Measurements from ENCODE around the gene MEIOSIN.
"Not testable (repeated sequence)": the region's sequence is repeated elsewhere in the genome, so short reads cannot be mapped to it uniquely, and the experiment has no call there.

MEIOSIN gene

DNA sequence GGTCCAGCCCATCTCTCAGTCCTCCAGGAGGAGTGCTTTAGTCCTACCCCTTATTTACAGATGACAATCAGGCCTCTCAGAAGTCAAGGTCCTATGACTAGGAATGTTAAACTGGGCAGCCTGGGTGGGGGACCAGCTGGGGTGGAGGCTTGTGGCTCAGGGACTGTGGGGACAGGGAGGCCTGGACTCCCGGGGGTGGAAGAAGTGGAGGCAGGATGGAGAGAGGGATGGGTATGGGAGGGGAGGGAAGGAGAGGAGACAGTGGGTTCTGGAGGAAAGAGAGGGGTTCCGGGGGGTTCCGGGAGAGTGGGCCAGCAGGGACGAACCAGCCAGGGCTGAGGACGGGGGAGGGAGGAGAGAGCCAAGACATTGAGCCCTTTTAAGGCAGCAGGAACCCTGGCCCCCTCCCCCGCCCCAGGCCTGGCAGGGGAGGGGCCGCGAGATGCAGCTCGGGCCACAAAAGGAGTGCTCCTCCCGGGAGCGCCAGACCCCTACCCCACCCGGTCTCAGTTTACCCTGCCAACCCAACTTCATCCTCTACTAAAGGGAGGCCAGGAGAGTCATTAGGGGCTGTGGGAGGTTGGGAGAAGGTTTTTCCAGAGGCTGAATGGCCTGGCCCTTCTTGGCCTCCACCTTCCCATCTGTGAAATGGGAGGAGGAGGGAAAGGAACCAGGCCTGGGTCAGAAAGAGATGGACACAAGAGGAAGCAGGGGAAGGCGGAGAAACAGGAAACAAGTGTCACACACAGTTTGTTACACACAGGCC, 47.4 kb downstream of the MEIOSIN start:
- DNase-seq, result no peak

DNA sequence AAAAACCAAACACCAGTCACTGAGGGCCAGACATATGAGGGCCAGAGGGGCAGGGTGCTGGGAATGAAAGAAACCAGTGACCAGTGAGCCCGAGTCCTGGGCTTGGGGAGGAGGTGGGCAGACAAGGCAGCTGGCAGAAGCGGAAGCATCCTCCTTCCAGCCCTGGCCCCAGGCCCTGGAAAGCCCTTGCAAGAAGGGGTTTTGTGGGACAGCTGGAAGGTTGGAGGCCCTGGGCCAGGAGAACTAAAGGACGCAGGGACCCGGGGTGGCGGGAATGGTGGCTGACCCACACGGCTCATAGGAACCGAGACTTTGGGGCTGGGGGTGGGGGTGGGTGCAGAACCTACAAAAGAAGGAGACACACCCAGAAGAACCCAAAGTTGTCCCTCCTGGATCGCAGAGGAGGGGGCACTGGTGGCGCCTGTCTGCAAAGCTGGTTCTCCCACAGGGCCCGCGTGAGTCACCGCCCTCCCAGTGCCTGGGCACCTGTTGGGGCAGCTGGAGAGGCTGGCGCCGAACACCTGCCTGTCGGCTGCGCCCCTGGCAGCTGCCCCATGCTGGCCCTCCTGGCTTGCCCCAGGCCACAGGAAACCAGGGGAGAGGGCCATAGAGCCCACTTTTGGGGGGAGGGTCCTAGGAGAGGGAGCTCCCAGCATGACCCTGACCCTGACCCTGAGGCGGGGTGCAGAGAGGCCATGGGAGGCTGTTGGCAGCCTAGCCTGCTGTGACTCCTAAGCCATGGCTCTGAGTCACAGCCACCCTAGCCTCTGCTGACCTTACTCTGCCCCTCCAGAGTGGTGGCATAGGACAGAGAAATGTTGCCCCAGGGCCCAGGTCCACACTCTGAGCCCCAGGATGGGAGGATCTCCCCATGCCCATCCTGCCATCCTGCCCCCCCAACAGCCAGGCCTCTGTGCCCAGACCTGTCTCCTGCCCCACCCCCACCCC, 48.2 kb downstream of the MEIOSIN start:
- DNase-seq, result peak; percentile 85

DNA sequence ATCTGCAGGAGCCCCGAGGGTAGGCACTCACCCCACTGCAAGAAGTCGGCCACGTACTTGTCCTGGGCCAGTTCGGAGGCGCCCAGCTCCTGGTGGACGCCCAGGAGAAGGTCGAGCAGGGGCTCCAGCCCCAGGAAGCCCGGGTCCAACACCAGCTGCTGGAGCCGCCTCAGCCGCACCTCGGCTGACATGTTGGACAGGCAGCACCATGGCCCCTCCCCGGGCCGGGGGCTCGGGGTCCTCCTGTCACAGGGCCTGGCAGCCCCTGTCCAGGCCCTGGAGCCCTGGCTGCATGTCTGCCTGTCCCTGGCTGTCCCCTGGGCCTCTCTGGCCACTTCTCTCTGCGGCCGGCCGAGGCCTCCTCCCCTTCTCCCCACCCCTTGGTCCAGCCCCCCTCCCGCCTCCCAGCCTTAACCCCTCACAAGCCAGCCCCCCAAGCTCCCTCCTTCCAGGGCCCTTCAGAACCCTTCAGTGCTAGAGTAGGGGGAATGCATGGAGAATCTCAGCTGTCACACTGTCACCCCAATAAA, 49.0 kb downstream of the MEIOSIN start, which contains the start of gene DMPK:
Gene DMPK (minus strand): TSS at position 329 of the 530 bp plus-strand sequence. CDS start 138 bp downstream, at position 191.
- DNase-seq, result peak; percentile 47

DNA sequence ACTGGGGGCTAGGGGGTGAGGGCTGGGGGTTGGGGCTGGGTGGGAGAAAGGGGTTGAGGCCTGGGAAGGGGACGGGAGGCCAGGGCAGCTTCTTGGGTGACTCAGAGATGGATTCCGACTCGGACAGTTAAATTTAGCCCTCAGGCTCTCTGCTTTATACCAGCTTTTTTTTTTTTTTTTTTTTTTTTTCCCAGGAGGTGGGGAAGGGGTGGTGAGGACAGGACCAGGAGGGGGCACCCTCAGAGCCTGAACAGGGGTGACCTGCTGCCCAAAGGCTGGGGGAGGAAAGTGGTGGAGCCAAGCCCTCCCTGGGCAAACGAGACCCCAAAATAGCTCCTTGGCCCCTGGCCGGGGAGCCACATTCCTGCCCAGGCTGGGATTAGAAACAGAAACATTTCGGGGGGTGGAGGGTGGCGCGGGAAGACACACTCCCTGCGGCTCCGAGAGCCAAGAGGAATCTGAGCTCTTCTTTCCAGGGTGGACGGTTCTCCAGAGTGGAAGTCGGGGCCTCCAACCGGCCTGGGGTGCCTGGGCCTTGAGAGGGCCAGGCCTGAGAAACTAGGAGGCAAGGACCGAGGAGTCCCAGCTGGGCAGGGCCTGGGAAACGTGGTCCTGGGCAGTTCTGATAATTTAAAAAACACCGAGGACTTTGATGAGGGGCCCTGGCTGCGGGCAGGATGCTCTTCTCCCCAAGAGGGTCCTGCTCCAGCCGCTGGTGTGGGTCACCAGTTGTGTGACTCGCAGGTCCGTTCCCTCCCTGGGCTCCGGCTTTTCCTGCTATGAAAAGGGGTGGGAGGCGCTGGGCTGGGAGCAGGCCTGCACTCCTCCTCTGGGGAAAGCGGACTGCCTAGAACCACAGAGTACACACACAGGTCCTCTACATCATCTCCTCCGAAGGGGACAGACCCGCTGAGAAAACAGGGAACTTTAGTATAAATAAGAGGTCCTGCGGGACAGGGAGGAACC, 49.9 kb downstream of the MEIOSIN start:
- DNase-seq, result no peak

DNA sequence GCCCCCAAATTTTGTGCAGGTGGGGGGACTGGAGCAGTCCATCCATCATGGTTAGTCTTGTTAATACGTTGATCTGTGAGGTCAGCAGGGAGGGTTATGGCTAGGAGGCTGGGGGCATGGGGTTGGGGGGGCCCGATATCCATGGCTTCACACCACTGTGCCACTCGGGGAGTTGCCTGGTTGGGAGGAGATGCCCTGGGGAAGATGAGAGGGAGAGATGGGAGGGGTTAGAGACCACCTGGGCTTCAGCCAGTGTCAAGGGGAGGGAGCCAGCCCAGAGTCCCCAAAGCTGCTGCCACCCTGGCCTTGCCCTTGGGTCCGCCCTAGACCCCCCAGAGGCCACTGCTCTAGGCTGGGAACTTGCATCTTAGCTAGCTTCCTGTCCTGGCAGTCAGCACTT, 50.9 kb downstream of the MEIOSIN start:
- no peak for DNase-seq

DNA sequence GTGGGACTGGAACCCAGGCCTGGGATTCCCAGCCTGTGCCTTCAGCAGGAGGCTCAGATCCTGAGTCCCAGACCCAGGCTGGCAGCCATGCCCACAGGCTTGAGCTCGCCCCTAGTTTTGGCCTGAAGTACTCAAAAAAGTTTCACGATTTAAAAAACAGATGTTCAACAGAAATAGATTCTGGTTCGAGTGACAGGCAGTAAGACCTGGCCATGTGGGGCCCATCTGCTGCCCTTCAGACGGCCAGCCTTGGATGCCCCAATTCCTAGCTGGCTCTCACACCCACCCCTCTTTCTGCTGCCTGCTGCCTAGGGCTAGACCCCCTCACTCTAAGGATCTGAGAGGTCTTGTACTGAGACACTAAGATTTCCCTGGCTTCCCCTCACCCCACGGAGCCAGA, 51.9 kb downstream of the MEIOSIN start:
- no peak for DNase-seq

DNA sequence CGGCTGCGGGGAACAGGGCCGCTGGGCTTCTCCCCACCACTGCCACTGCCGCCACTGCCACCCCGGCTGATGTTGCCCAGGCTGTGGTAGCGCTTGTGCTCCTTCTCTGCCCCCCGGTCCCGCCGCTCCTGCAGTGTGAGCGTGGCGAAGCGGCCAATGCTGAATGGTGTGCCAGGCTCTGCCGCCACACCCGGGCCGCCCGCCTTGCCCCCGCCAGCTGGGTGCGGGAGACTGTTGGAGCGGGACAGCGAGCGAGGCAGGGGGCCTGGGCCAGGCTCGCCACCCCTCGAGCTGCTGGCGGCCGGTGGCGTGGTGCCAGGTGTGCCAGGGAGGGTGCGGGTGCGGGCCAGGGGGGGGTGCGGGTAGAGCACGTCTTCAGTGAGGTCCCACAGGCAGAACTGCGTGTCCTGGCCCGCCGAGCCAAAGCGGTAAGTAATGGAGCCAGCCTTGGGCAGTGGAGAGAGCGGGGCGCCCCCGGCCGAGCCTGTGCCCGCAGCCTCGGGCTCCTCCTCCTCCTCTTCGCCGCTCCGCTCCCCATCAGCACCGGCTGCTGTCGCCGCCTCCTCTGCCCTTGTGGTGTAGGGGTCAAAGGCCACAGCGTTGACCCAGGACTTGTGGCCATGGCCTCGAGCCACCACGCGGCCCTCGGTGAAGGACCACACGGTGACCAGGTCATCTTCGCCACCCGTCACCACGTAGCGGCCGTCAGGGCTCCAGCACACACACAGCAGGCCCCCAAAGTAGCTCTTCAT, 52.7 kb downstream of the MEIOSIN start:
- no peak for DNase-seq

DNA sequence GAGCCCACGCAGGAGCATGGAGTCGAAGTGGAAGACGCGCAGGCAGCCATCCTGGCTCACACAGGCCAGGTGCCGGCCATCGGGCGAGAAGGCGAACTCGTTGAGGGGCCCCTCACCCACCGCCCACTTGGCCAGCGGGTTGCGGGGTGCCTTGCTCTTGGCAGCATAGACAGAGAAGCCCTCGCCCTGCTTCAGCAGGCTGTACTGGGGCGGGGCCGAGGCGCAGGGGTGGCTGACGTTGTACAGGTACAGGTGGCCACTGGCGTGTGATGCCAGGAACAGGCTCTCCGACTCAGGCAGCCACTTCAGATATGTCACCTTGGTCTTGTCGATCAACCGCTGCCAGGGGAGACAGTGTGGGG, 53.3 kb downstream of the MEIOSIN start:
- DNase-seq, result no peak

DNA sequence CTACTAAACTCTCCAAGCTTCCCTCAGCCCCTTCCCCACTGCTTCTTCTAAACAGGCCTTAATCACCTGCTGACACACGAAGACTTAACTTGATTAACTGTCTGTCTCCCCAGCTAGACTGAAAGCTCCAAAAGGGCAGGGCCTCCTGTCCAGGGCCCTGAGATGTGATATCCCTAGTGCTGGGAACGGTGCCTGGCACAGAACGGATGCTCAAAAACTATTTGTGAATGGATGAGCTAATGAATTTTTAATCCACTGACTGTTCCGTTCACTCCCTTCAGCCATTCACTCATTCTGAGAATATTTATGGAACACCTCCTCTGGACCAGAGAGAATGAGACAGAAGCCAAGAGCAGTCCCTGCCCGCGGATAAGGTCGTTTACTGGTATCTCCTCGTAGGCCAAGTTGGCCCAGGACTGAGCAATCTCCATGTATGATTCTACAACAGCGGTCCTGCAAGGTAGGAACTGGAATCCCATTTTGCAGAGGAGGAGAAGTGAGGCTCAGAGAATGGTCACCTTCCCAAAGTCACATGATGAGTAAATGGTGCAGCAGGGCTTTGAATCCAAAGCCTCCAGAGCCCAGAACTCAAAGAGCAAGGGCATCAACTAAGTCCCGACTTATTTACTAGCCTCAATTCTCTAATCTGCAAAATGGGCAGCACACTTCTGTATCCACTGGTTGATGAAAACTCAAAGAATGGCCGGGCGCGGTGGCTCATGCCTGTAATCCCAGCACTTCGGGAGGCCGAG, 56.0 kb downstream of the MEIOSIN start:
- no peak for DNase-seq

DNA sequence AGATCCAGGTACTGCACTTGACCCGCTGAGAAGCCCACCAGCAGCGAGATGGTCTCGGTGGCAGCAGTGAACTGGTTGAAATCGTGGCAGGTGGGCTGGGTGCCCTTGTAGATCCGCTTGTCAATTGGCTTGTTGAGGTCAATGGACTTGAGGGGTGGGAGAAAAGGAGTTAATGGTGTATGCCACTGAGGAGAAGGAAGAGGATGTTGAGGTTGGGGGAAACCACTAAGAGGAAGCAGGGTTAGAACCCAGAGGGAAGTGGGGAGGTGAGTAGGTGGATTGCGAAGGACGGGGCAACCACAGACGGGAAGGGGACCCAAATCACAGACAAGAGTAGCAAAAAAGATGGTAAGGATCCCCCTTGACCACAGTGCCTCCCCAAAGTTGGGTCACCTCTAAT, 57.7 kb downstream of the MEIOSIN start:
- no peak for DNase-seq

DNA sequence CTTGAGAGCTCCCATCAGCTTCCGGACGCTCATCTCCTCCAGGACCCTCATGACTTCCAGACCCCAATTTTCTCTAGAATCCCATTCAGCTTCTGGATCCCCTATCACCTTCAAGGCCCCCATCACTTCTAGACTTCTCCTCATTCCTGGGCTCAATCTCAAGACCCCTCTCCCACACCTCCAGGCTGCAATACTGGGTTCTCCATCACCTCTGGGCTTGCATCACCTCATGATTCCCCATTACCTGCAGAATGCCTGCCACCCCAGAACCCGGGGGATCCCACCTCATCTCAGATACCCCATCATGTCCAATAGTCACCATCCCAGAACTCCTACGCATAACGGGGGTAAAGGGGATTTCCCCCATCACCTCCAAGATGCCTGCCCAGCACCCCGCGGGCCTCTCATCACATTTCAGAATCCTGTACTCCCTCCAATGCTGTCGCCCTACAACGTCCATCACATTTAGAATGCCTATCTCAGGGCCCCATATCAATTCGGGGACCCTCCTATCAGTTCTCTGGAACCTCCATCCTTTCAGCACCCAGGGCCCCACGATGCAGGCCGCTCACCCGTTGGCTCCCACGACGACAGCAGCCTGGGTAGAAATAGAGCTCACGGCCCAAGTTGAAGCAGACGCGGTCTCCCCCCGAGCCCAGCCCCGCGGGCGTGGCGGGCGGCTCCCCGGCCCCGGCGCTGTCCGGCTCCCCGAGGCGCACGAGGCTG, 58.7 kb downstream of the MEIOSIN start:
- peak; percentile 46 for DNase-seq

DNA sequence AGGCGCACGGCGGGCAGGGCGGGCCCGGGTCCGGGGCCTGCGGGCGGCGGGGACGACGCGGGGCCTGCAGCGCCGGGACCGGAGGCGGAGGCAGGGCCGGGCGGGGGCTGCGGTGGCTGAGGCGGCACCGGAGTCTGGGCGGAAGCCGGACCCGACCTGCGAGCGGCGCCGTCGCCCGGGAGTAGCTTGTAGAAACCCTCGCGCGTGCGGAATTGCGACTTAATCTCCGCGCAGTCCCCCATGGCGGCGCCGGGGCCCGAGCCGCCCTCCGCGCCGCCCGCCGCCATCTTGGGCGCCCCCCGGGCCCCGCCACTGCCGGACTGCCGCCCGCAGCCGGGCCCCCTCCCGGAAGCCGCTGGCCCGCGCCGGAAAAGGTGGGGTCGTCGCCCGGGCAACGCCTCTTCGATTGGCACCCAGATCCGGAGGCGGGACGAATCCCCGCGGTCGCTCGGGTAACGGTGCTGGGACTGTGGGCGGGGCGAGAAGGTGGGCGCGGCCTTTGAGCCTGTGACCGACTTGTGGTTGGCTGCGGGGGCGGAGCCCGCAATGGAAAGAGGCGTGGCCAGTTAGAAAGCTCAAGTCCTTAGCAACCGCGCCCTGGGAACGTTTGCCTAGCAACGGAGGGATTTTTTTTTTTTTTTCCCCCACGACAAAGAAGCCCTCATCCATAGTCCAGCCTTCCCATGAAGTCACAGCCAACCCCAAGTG, 59.4 kb downstream of the MEIOSIN start, which contains the start of gene DMWD:
Gene DMWD (minus strand): TSS at position 376 of the 708 bp plus-strand sequence. CDS start 89 bp downstream, at position 287.
- DNase-seq, result peak; percentile 100

DNA sequence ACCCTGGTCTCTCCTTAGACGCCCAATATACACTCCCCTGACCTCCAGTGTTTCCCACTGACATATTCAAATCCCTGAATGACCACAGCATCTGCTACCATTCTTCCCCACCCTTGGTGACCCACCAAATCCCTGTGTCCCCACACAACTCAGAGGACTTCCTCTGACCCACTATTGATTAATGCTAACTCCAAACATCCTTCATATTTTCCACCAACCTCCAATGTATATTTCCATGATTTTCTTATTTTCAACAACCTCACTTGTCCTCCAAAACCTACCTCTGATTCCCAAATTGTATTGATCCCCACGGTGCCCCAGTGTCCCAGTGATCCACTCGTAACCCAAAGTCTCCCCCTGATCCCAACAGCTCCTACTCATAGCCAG, 59.9 kb downstream of the MEIOSIN start:
- no peak for DNase-seq

DNA sequence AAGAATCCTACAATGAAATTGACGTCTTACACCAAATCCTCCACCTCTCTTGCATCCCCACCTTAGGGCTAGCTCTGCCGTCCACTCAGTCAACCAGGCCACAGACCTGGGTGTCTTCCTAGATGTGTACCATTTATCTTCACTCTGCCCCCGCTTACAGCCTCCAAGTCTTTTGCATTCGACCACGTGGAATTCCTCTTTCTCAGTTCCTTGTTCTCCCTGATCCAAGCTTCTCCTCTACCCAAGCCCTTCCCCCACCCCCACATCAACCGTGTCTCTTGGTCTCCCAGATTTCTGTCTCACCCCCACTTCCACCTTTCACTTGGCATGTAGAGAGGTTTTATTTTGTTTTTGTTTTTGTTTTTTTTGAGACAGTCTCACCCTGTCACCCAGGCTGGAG, 60.6 kb downstream of the MEIOSIN start:
- no peak for DNase-seq

DNA sequence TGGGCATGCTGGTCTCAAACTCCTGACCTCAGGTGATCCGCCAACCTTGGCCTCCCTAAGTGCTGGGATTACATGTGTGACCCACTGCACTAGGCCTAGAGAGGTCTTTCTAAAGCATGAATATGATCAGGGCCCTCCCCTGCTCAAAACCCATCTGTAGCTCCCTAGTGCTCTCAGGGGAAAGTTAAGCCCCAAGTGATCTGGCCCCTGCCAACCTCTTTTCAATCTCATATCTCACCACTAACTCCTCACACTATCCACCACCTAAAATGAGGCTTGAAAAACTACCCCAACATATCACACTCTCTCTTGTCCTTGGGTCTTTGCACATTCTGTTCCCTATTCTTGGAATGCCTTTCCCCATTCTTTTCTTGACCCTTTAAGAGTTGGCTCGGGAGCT, 61.4 kb downstream of the MEIOSIN start:
- DNase-seq, result no peak

DNA sequence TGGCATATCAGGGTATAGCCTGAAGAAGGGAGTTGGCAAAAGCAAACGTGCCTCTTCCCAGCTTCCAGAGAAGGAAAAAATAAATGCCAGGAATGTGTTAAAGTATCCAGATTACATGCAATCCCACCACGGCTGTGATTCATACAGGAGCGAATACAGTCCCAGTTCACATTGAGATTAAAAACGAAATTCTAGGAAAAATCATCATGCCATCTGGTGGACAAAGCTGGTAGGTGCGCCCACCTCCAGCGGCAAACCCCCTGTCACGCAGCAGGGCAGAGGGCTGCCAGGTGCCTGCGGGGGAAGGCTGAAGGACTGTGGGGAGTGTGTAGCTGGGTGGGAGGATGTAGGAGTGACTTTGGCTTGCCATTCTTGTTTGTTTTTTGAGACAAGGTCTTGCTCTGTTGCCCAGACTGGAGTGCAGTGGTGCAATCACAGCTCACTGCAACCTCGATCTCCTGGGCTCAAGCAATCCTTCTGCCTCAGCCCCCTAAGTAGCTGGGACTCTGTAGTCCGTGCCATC, 65.8 kb downstream of the MEIOSIN start:
- peak; percentile 71 for DNase-seq

DNA sequence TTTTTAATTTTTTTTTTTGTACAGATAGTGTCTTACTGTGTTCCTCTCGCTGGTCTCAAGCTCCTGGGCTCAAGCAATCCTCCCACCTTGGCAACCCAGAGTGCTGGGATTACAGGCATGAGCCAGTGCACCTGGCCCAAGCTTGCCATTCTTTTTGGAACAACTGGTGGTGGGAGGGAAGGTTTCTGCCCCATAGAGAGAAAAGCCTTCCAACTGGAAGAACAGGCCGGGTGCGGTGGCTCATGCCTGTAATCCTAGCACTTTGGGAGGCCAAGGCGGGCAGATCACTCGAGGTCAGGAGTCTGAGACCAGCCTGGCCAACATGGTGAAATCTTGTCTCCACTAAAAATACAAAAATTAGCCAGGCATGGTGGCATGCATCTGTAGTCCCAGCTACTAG, 66.3 kb downstream of the MEIOSIN start:
- not testable (repeated sequence) for DNase-seq

DNA sequence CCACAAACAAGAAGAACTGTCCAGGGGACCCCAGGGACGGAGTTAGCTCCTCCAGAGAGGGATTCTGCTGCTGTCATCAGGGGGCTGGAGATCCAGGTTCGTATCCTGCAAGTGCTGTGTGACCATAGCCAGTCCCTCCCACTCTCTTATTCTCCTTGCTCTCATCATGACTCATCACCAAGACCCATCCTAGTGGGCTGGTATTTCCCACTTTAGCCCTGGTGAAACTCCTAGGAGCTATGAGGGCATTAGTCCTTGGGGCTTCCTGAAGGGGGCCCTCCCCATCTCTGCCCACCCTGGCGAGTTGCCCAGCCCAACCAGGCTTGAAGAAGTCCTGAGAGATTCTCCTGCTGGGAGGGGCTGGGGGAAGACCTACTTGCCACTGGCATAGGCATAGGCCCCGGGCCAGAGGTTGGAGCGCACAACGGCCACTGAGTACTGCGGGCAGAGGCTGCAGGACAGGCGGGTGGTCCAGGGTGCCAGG, 66.9 kb downstream of the MEIOSIN start:
- no peak for DNase-seq

DNA sequence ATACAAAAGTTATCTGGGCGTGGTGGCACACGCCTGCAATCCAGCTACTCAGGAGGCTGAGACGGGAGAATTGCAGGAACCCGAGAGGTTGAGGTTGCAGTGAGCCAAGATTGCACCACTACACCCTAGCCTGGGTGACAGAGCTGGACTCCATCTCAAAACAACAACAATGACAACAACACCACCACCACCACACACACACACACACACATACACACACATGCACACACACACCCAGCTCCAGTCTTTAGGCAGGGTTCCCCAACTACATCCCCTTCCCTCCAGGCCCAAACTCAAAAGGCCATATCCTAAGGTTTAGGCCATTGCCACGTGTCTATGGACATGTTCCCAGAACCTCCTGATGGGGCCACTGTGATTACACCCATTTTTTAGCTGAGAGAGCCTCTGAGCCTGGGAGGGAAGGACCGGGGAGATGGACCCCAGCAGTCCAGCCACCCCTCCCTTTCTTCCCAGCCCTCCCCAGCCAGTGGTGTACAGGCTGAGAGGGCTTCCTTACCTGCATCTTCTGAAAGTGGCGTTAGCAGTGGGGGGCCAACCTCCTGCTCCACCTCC, 68.5 kb downstream of the MEIOSIN start:
- no peak for DNase-seq

All from NCI-H146 (cell line).